Peyer's patch (tissue), 4 donors: ENCODE results near the gene RHBG.

Source experiments
- POLR2A ChIP-seq, 2 donors: fragments of 450-650 bp; IDR thresholded peaks; one replicate each; pipeline ENCODE4 v1.5.1; 2017; ENCODE audit warnings: antibody characterized with exemption in 2 of 2, mild to moderate bottlenecking in 2 of 2, moderate library complexity in 2 of 2
- TF ChIP-seq, protein P1 (sequence below), 6 experiments: fragments of 450-650 bp in 4 of 6; fragments of 200-600 bp in 2 of 6; sonication (generic) in 1 of 6; IDR thresholded peaks; one replicate each; pipeline ENCODE4 v1.5.1; 2017 to 2019; ENCODE audit warnings: antibody characterized with exemption in 6 of 6, mild to moderate bottlenecking in 3 of 6, moderate library complexity in 1 of 6

DNA sequence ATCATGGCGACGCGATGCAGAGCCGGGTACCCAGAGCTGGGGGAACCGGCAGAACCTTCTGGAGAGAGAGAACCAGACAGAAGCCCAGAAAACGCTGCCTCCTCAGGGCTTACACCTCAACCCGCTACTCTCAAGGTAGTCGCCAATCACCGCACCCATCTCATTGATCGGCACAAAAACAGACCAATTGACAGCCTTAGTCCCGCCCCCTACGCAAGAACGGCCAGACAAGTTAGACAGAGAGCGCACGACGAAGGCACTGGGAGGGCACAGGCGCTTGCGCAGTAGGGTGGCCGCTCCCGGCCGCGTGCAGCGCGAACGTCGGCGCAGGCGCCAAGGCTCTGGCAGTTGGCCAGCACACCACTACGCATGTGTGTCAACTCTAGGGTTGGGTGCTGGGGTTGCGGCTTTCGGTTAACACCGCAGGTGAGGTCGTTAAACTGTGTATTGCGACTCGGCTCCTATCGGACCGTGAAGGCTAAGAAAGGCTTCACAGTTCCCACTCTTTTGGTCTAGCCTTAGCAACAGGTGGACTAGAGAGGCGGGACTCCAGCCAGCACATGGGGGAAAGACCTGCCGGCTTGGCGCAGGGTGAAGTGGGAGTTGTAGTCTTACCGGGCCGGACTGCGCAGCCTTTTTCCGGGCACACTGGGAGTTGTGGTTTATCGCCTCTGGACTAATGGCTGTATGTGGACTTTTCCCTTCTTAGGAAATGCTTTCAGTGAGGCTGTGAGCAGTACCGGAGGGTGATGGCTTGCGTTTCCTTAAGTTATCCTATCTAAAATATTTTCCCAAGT, 30.6 kb upstream of the RHBG start, which contains the start of the genes CCT3 and TSACC:
- TF ChIP-seq POLR2A (IDR thresholded peaks at IDR 0.05), result peak in 1 of 2 donors; percentile 77
- TF ChIP-seq, protein P1, sequence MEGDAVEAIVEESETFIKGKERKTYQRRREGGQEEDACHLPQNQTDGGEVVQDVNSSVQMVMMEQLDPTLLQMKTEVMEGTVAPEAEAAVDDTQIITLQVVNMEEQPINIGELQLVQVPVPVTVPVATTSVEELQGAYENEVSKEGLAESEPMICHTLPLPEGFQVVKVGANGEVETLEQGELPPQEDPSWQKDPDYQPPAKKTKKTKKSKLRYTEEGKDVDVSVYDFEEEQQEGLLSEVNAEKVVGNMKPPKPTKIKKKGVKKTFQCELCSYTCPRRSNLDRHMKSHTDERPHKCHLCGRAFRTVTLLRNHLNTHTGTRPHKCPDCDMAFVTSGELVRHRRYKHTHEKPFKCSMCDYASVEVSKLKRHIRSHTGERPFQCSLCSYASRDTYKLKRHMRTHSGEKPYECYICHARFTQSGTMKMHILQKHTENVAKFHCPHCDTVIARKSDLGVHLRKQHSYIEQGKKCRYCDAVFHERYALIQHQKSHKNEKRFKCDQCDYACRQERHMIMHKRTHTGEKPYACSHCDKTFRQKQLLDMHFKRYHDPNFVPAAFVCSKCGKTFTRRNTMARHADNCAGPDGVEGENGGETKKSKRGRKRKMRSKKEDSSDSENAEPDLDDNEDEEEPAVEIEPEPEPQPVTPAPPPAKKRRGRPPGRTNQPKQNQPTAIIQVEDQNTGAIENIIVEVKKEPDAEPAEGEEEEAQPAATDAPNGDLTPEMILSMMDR (IDR thresholded peaks at IDR 0.05), result peak in 1 of 6 experiments; percentile 11
